K562 (cell line): ENCODE measurements around the gene NDUFA5. TPM values are rescaled to one million over a fixed set of nuclear protein-coding genes. Genes with fewer than 3 reads are reported as not detected.

ENCODE experiments used
- ATAC-seq: fragments of 200-7000 bp; cut with Tn5 transposase; 3 replicates; pipeline ENCODE4 v1.9.1; 2020; ENCODE audit warnings: moderate library complexity
- BruUV-seq: library from RNA; stranded (reverse); fragments of 400-500 nt; replicated peaks from 2 replicates; lab custom pipeline; 2021; lab: Mats Ljungman, UMichigan
- CTCF ChIA-PET: fragments of 300-600 bp; formaldehyde crosslinking; extraction: SDS; loops from one replicate; lab custom pipeline; 2021; ENCODE audit warnings: low intra/inter-chr PET ratio; lab: Yijun Ruan, JAX
- POLR2A ChIA-PET: fragments of 300-600, 350-650 bp; sonication (Branson Sonifier 250); formaldehyde crosslinking; extraction: SDS; loops from one replicate; lab custom pipeline; 2021; ENCODE audit warnings: antibody characterized with exemption, inconsistent platforms; lab: Yijun Ruan, JAX
- DNase-seq, 4 experiments: peaks; one replicate each; pipeline versions ENCODE4 v3.0.0 to v3.0.0-alpha.2; 2011 to 2018; ENCODE audit warnings: low spot score in 3 of 4, mixed read lengths in 3 of 4; ENCODE audit errors: extremely low read depth in 1 of 4
- FAIRE-seq: peaks from 2 replicates; lab custom pipeline; 2011; peaks lifted over from hg19 to GRCh38; lab: Jason Lieb, UNC
- H2AFZ ChIP-seq: 2 replicates; pipeline ENCODE4 v1.6.0; 2011; ENCODE audit warnings: low read depth, low read length, control low read depth, inconsistent platforms
- H3K27ac ChIP-seq: fragments of 200-600 bp; 3 replicates; pipeline ENCODE4 v1.8.0; 2011; ENCODE audit warnings: low read depth, mild to moderate bottlenecking, control low read depth, inconsistent platforms, low read length, moderate library complexity, mixed read lengths; ENCODE audit errors: extremely low read depth
- H3K27me3 ChIP-seq, 2 experiments: fragments of 300-600 bp in 1 of 2; 2 replicates in 1 of 2; 3 replicates in 1 of 2; pipeline versions ENCODE4 v1.6.0 to v1.8.0; 2011; ENCODE audit warnings: inconsistent platforms in 2 of 2, low read length in 2 of 2, mild to moderate bottlenecking in 1 of 2, mixed read lengths in 1 of 2, moderate library complexity in 1 of 2; ENCODE audit not compliant: control insufficient read depth in 2 of 2, insufficient read depth in 2 of 2
- H3K36me3 ChIP-seq: fragments of 300-600 bp; 3 replicates; pipeline ENCODE4 v1.8.0; 2011; ENCODE audit warnings: mild to moderate bottlenecking, low read length, inconsistent platforms; ENCODE audit not compliant: control insufficient read depth, insufficient read depth
- H3K4me1 ChIP-seq, 2 experiments: fragments of 200-600 bp in 1 of 2; replicated peaks in 1 of 2; 2 replicates in 1 of 2; 3 replicates in 1 of 2; pipeline versions ENCODE4 v1.5.1 to v1.8.0; 2011; ENCODE audit warnings: inconsistent platforms in 2 of 2, low read length in 2 of 2, mild to moderate bottlenecking in 1 of 2, mixed read lengths in 1 of 2, moderate library complexity in 1 of 2; ENCODE audit not compliant: control insufficient read depth in 2 of 2, insufficient read depth in 2 of 2
- H3K4me2 ChIP-seq: 2 replicates; pipeline ENCODE4 v1.6.1; 2011; ENCODE audit warnings: low read length, control low read depth, inconsistent platforms, mixed read lengths; ENCODE audit not compliant: insufficient read depth
- H3K4me3 ChIP-seq: fragments of 200-600 bp; sonication (generic), shearing (Covaris generic); 2 replicates; pipeline ENCODE4 v1.5.1; 2016; ENCODE audit warnings: control low read depth, inconsistent platforms
- H3K79me2 ChIP-seq: fragments of 200-600 bp; 3 replicates; pipeline ENCODE4 v1.8.0; 2011; ENCODE audit warnings: low read length, inconsistent platforms; ENCODE audit not compliant: control insufficient read depth, insufficient read depth
- H3K9ac ChIP-seq, 2 experiments: 2 replicates each; pipeline versions ENCODE4 v1.6.0 to v1.6.1; 2011; ENCODE audit warnings: low read depth in 2 of 2, low read length in 2 of 2, control low read depth in 1 of 2, inconsistent platforms in 1 of 2, mild to moderate bottlenecking in 1 of 2, mixed read lengths in 1 of 2; ENCODE audit not compliant: insufficient read depth in 1 of 2
- H3K9me1 ChIP-seq: one replicate; pipeline ENCODE4 v1.6.0; 2011; ENCODE audit warnings: inconsistent platforms, mild to moderate bottlenecking, low read length, moderate library complexity; ENCODE audit not compliant: control insufficient read depth, insufficient read depth
- H3K9me3 ChIP-seq: replicated peaks from 2 replicates; pipeline ENCODE4 v1.5.1; 2011; ENCODE audit warnings: low read depth, low read length, inconsistent platforms; ENCODE audit not compliant: control insufficient read depth, insufficient read depth
- H4K20me1 ChIP-seq: replicated peaks from 2 replicates; pipeline ENCODE4 v1.6.1; 2011; ENCODE audit warnings: low read length, inconsistent platforms, mixed read lengths; ENCODE audit not compliant: control insufficient read depth, insufficient read depth
- HNRNPLL ChIP-seq: fragments of 200-400 bp; formaldehyde crosslinking; IDR thresholded peaks from 2 replicates; pipeline ENCODE4 v1.6.1; 2017; ENCODE audit warnings: low read length, low read depth, mild to moderate bottlenecking; ENCODE audit not compliant: poor library complexity, severe bottlenecking
- MCM2 ChIP-seq: fragments of 450-650 bp; IDR thresholded peaks from 2 replicates; pipeline ENCODE4 v1.6.1; 2017; ENCODE audit warnings: low read depth, mild to moderate bottlenecking
- MEIS2 ChIP-seq: fragments of 450-650 bp; IDR thresholded peaks from 2 replicates; pipeline ENCODE4 v1.6.1; 2014; ENCODE audit warnings: mild to moderate bottlenecking; ENCODE audit not compliant: partially characterized antibody
- WGBS: fragments of 100-300 bp; shearing (Covaris generic); methylation state at CpG from one replicate; pipeline ENCODE4 v1.1.6; 2016; ENCODE audit warnings: low coverage, mixed read lengths; ENCODE audit not compliant: insufficient coverage; ENCODE audit errors: missing lambda C conversion rate; 5-methylcytosine and 5-hydroxymethylcytosine counted together
- in situ Hi-C: fragments of 300-500 bp; cut with MboI; formaldehyde crosslinking; loops from 4 replicates; pipeline ENCODE4 v1.15.0; 2018; ENCODE audit warnings: inconsistent platforms, mixed read lengths
- intact Hi-C: fragments of 100-400 bp; cut with micrococcal nuclease; formaldehyde crosslinking; loops from 2 replicates; pipeline ENCODE4 v1.14.2; 2022
- polyA plus RNA-seq, 8 experiments: library from polyadenylated mRNA; depleted of rRNA in 4 of 8; stranded (reverse) in 5 of 8; unstranded in 3 of 8; fragments of >200 nt; fragmentation: Nextera tagmentation in 2 of 8; fragmentation: Illumina TruSeq in 1 of 8; extraction: Ambion mirVana in 2 of 8; extraction: Trizol in 1 of 8; gene quantifications; 2 replicates each; pipeline versions ENCODE4 v1.2.1 to v1.2.3, GENCODE V29; 2011 to 2014; ENCODE audit warnings: inconsistent platforms in 1 of 8, missing spikeins in 1 of 8
- total RNA-seq, 7 experiments: library from RNA; depleted of rRNA in 6 of 7; stranded (reverse); fragments of >200 nt in 6 of 7; fragmentation: Illumina TruSeq in 2 of 7; extraction: Trizol in 2 of 7; gene quantifications; 2 replicates each; pipeline versions ENCODE4 v1.2.1 to v1.2.3, GENCODE V29; 2011 to 2021; ENCODE audit warnings: low replicate concordance in 1 of 7
- TF ChIP-seq, protein P1 (sequence below): sonication (generic); formaldehyde crosslinking; IDR thresholded peaks from 2 replicates; pipeline ENCODE4 v1.8.0; 2022; ENCODE audit warnings: mild to moderate bottlenecking, missing genetic modification reagents
- TF ChIP-seq, protein P2 (sequence below): fragments of 450-650 bp; IDR thresholded peaks from 2 replicates; pipeline ENCODE4 v1.6.1; 2016; ENCODE audit warnings: mild to moderate bottlenecking
- TF ChIP-seq, protein P3 (sequence below): fragments of 200-600 bp; sonication (generic); IDR thresholded peaks from one replicate; pipeline ENCODE4 v1.6.1; 2012; ENCODE audit warnings: mild to moderate bottlenecking, low read depth, low read length, inconsistent platforms
- TF ChIP-seq, protein P4 (sequence below): sonication (generic); formaldehyde crosslinking; IDR thresholded peaks from 2 replicates; pipeline ENCODE4 v1.8.0; 2022; ENCODE audit warnings: missing genetic modification reagents, mild to moderate bottlenecking, borderline replicate concordance

Gene NDUFA5
- total and polyA plus RNA-seq, 9 of the 15 experiments (the other 6 are each of a cell fraction or from before 2014, with no cell fraction given), result 155 to 677 (median 269) TPM

DNA sequence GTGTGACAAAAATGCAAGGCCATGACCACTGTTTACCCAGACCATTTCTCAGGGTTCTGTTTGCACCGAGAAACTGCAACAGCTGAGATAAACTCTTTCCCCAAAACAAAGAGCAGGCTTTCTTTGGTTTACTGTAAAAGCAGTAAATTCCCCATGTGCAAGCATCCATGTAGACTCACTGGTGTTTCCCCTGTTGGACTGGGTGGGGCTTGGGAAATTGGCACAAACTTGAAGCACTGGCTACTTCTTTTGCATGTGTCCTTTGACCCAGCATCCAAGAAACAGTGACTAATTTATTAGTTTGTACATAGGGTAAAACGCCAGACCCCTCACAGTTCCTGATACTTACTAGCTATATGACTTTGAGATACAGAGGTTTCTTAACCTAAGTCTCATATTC lies 35.6 kb downstream of the NDUFA5 start:
- no TSS peak for BruUV-seq
- FAIRE-seq, result no peak
- 27% methylated on average over 2 of the region's 2 CpGs for WGBS
- TF ChIP-seq MCM2 (no peak), HNRNPLL (no peak), MEIS2 (no peak)
- TF ChIP-seq, protein P1, sequence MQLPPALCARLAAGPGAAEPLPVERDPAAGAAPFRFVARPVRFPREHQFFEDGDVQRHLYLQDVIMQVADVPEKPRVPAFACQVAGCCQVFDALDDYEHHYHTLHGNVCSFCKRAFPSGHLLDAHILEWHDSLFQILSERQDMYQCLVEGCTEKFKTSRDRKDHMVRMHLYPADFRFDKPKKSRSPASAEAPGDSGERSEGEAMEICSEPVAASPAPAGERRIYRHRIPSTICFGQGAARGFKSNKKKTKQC (CRISPR knock-in tag), result no peak
- TF ChIP-seq, protein P2, sequence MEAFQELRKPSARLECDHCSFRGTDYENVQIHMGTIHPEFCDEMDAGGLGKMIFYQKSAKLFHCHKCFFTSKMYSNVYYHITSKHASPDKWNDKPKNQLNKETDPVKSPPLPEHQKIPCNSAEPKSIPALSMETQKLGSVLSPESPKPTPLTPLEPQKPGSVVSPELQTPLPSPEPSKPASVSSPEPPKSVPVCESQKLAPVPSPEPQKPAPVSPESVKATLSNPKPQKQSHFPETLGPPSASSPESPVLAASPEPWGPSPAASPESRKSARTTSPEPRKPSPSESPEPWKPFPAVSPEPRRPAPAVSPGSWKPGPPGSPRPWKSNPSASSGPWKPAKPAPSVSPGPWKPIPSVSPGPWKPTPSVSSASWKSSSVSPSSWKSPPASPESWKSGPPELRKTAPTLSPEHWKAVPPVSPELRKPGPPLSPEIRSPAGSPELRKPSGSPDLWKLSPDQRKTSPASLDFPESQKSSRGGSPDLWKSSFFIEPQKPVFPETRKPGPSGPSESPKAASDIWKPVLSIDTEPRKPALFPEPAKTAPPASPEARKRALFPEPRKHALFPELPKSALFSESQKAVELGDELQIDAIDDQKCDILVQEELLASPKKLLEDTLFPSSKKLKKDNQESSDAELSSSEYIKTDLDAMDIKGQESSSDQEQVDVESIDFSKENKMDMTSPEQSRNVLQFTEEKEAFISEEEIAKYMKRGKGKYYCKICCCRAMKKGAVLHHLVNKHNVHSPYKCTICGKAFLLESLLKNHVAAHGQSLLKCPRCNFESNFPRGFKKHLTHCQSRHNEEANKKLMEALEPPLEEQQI, result no peak
- TF ChIP-seq, protein P3, sequence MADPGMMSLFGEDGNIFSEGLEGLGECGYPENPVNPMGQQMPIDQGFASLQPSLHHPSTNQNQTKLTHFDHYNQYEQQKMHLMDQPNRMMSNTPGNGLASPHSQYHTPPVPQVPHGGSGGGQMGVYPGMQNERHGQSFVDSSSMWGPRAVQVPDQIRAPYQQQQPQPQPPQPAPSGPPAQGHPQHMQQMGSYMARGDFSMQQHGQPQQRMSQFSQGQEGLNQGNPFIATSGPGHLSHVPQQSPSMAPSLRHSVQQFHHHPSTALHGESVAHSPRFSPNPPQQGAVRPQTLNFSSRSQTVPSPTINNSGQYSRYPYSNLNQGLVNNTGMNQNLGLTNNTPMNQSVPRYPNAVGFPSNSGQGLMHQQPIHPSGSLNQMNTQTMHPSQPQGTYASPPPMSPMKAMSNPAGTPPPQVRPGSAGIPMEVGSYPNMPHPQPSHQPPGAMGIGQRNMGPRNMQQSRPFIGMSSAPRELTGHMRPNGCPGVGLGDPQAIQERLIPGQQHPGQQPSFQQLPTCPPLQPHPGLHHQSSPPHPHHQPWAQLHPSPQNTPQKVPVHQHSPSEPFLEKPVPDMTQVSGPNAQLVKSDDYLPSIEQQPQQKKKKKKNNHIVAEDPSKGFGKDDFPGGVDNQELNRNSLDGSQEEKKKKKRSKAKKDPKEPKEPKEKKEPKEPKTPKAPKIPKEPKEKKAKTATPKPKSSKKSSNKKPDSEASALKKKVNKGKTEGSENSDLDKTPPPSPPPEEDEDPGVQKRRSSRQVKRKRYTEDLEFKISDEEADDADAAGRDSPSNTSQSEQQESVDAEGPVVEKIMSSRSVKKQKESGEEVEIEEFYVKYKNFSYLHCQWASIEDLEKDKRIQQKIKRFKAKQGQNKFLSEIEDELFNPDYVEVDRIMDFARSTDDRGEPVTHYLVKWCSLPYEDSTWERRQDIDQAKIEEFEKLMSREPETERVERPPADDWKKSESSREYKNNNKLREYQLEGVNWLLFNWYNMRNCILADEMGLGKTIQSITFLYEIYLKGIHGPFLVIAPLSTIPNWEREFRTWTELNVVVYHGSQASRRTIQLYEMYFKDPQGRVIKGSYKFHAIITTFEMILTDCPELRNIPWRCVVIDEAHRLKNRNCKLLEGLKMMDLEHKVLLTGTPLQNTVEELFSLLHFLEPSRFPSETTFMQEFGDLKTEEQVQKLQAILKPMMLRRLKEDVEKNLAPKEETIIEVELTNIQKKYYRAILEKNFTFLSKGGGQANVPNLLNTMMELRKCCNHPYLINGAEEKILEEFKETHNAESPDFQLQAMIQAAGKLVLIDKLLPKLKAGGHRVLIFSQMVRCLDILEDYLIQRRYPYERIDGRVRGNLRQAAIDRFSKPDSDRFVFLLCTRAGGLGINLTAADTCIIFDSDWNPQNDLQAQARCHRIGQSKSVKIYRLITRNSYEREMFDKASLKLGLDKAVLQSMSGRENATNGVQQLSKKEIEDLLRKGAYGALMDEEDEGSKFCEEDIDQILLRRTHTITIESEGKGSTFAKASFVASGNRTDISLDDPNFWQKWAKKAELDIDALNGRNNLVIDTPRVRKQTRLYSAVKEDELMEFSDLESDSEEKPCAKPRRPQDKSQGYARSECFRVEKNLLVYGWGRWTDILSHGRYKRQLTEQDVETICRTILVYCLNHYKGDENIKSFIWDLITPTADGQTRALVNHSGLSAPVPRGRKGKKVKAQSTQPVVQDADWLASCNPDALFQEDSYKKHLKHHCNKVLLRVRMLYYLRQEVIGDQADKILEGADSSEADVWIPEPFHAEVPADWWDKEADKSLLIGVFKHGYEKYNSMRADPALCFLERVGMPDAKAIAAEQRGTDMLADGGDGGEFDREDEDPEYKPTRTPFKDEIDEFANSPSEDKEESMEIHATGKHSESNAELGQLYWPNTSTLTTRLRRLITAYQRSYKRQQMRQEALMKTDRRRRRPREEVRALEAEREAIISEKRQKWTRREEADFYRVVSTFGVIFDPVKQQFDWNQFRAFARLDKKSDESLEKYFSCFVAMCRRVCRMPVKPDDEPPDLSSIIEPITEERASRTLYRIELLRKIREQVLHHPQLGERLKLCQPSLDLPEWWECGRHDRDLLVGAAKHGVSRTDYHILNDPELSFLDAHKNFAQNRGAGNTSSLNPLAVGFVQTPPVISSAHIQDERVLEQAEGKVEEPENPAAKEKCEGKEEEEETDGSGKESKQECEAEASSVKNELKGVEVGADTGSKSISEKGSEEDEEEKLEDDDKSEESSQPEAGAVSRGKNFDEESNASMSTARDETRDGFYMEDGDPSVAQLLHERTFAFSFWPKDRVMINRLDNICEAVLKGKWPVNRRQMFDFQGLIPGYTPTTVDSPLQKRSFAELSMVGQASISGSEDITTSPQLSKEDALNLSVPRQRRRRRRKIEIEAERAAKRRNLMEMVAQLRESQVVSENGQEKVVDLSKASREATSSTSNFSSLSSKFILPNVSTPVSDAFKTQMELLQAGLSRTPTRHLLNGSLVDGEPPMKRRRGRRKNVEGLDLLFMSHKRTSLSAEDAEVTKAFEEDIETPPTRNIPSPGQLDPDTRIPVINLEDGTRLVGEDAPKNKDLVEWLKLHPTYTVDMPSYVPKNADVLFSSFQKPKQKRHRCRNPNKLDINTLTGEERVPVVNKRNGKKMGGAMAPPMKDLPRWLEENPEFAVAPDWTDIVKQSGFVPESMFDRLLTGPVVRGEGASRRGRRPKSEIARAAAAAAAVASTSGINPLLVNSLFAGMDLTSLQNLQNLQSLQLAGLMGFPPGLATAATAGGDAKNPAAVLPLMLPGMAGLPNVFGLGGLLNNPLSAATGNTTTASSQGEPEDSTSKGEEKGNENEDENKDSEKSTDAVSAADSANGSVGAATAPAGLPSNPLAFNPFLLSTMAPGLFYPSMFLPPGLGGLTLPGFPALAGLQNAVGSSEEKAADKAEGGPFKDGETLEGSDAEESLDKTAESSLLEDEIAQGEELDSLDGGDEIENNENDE, result no peak
- TF ChIP-seq, protein P4, sequence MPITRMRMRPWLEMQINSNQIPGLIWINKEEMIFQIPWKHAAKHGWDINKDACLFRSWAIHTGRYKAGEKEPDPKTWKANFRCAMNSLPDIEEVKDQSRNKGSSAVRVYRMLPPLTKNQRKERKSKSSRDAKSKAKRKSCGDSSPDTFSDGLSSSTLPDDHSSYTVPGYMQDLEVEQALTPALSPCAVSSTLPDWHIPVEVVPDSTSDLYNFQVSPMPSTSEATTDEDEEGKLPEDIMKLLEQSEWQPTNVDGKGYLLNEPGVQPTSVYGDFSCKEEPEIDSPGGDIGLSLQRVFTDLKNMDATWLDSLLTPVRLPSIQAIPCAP (CRISPR knock-in tag), result no peak

More for the DNA sequence above, 35.6 kb downstream of the NDUFA5 start:
- ChIA-PET POLR2A (no interaction called here), CTCF (no interaction called here)
- Histone ChIP-seq H3K36me3 (no peaks in the 10 kb centered on the region), H4K20me1 (no peaks in the 10 kb centered on the region), H3K9me3 (no peaks in the 10 kb centered on the region), H3K27ac (no peak overlapping the region), H3K79me2 (no peaks in the 10 kb centered on the region), H3K9ac (no peak overlapping the region), H2AFZ (peak overlapping the region; percentile 15; the same call in 1 of the 2 replicates), H3K4me3 (no peak overlapping the region), H3K27me3 (no peaks in the 10 kb centered on the region), H3K4me1 (no peaks in the 10 kb centered on the region; a peak in 1 of 5 replicates), H3K9me1 (no peaks in the 10 kb centered on the region), H3K4me2 (no peak overlapping the region)
- DNase-seq (no peak), ATAC-seq (peak; percentile 31; the same call in 1 of the 3 replicates)
- intact Hi-C loops (no loop called here), in situ Hi-C loops (no loop called here)
